Dendritic cell treated with granulocyte-macrophage colony-stimulating factor and Interleukin-4, amounts not matched to agents 40 ng/mL and 50 ng/mL, for 4 days (primary cell): ENCODE measurements around the gene DSCAML1.

Experiments
- H3K27ac Mint-ChIP-seq: one replicate; pipeline ENCODE4 v1.8.0; 2022; ENCODE audit warnings: mild to moderate bottlenecking, mixed read lengths
- H3K27me3 Mint-ChIP-seq: one replicate; pipeline ENCODE4 v1.8.0; 2022; ENCODE audit warnings: mild to moderate bottlenecking, mixed read lengths
- H3K36me3 Mint-ChIP-seq: one replicate; pipeline ENCODE4 v1.8.0; 2022; ENCODE audit warnings: low read depth, mixed read lengths
- H3K4me1 Mint-ChIP-seq: one replicate; pipeline ENCODE4 v1.8.0; 2022; ENCODE audit warnings: low read depth, mixed read lengths
- H3K4me3 Mint-ChIP-seq: one replicate; pipeline ENCODE4 v1.8.0; 2022; ENCODE audit warnings: mild to moderate bottlenecking, moderate library complexity, mixed read lengths
- H3K9me3 Mint-ChIP-seq: one replicate; pipeline ENCODE4 v1.8.0; 2022; ENCODE audit warnings: mixed read lengths
- intact Hi-C: fragments of 100-400 bp; cut with micrococcal nuclease; formaldehyde crosslinking; loops from one replicate; pipeline ENCODE4 v1.15.0; 2022

DSCAML1 gene

GRCh38 chr11:117527271-117527670 is 269.7 kb downstream of the DSCAML1 start:
- peaks cover 5% of the 10 kb centered on the region for H3K27me3 Mint-ChIP-seq
- H3K27ac Mint-ChIP-seq, result no peak overlapping the region
- peaks cover 7% of the 10 kb centered on the region for H3K4me1 Mint-ChIP-seq
- intact Hi-C loops, result no loop called here
- H3K36me3 Mint-ChIP-seq, result no peaks in the 10 kb centered on the region
- no peak overlapping the region for H3K4me3 Mint-ChIP-seq
- no peaks in the 10 kb centered on the region for H3K9me3 Mint-ChIP-seq

- Mint-ChIP-seq H3K36me3 (no peaks in the 10 kb centered on the region), H3K27me3 (peaks cover 5% of the 10 kb centered on the region), H3K4me1 (peaks cover 7% of the 10 kb centered on the region), H3K4me3 (no peak overlapping the region), H3K27ac (no peak overlapping the region), H3K9me3 (no peaks in the 10 kb centered on the region)
- intact Hi-C loops, result no loop called here
Measured at GRCh38 chr11:117525866-117526542, 271.0 kb downstream of the DSCAML1 start.

GRCh38 chr11:117524468-117525183 is 272.4 kb downstream of the DSCAML1 start:
- H3K27ac Mint-ChIP-seq, result no peak overlapping the region
- no peaks in the 10 kb centered on the region for H3K36me3 Mint-ChIP-seq
- no peak overlapping the region for H3K4me3 Mint-ChIP-seq
- H3K9me3 Mint-ChIP-seq, result no peaks in the 10 kb centered on the region
- intact Hi-C loops, result no loop called here
- H3K4me1 Mint-ChIP-seq, result peaks cover 2% of the 10 kb centered on the region
- no peaks in the 10 kb centered on the region for H3K27me3 Mint-ChIP-seq

- no peaks in the 10 kb centered on the region for H3K4me1 Mint-ChIP-seq
- no peaks in the 10 kb centered on the region for H3K9me3 Mint-ChIP-seq
- H3K36me3 Mint-ChIP-seq, result no peaks in the 10 kb centered on the region
- H3K4me3 Mint-ChIP-seq, result no peak overlapping the region
- no peak overlapping the region for H3K27ac Mint-ChIP-seq
- no peaks in the 10 kb centered on the region for H3K27me3 Mint-ChIP-seq
- intact Hi-C loops, result no loop called here
Measured at GRCh38 chr11:117523680-117524079, 273.3 kb downstream of the DSCAML1 start.

GRCh38 chr11:117521974-117522373 is 275.0 kb downstream of the DSCAML1 start:
- intact Hi-C loops, result no loop called here
- H3K9me3 Mint-ChIP-seq, result no peaks in the 10 kb centered on the region
- H3K27ac Mint-ChIP-seq, result no peak overlapping the region
- H3K4me3 Mint-ChIP-seq, result no peak overlapping the region
- H3K36me3 Mint-ChIP-seq, result no peaks in the 10 kb centered on the region
- H3K4me1 Mint-ChIP-seq, result no peaks in the 10 kb centered on the region
- no peaks in the 10 kb centered on the region for H3K27me3 Mint-ChIP-seq

- no peak overlapping the region for H3K4me3 Mint-ChIP-seq
- H3K4me1 Mint-ChIP-seq, result no peaks in the 10 kb centered on the region
- no peaks in the 10 kb centered on the region for H3K9me3 Mint-ChIP-seq
- no peaks in the 10 kb centered on the region for H3K27me3 Mint-ChIP-seq
- intact Hi-C loops, result no loop called here
- no peaks in the 10 kb centered on the region for H3K36me3 Mint-ChIP-seq
- no peak overlapping the region for H3K27ac Mint-ChIP-seq
Measured at GRCh38 chr11:117520966-117521365, 276.1 kb downstream of the DSCAML1 start.

GRCh38 chr11:117520201-117520600 is 276.8 kb downstream of the DSCAML1 start:
- no peak overlapping the region for H3K27ac Mint-ChIP-seq
- intact Hi-C loops, result no loop called here
- H3K4me3 Mint-ChIP-seq, result no peak overlapping the region
- H3K27me3 Mint-ChIP-seq, result no peaks in the 10 kb centered on the region
- H3K36me3 Mint-ChIP-seq, result no peaks in the 10 kb centered on the region
- no peaks in the 10 kb centered on the region for H3K4me1 Mint-ChIP-seq
- no peaks in the 10 kb centered on the region for H3K9me3 Mint-ChIP-seq

- H3K36me3 Mint-ChIP-seq, result no peaks in the 10 kb centered on the region
- no peaks in the 10 kb centered on the region for H3K4me1 Mint-ChIP-seq
- H3K27ac Mint-ChIP-seq, result no peak overlapping the region
- intact Hi-C loops, result no loop called here
- H3K4me3 Mint-ChIP-seq, result no peak overlapping the region
- no peaks in the 10 kb centered on the region for H3K27me3 Mint-ChIP-seq
- no peaks in the 10 kb centered on the region for H3K9me3 Mint-ChIP-seq
Measured at GRCh38 chr11:117519590-117519989, 277.4 kb downstream of the DSCAML1 start.

- Mint-ChIP-seq H3K36me3 (no peaks in the 10 kb centered on the region), H3K27ac (no peak overlapping the region), H3K4me1 (no peaks in the 10 kb centered on the region), H3K9me3 (no peaks in the 10 kb centered on the region), H3K4me3 (no peak overlapping the region), H3K27me3 (no peaks in the 10 kb centered on the region)
- intact Hi-C loops, result no loop called here
Measured at GRCh38 chr11:117519170-117519569, 277.8 kb downstream of the DSCAML1 start.

- Mint-ChIP-seq H3K4me3 (no peak overlapping the region), H3K9me3 (no peaks in the 10 kb centered on the region), H3K27me3 (peaks cover 3% of the 10 kb centered on the region), H3K27ac (no peak overlapping the region), H3K4me1 (no peaks in the 10 kb centered on the region), H3K36me3 (no peaks in the 10 kb centered on the region)
- intact Hi-C loops, result no loop called here
Measured at GRCh38 chr11:117518455-117518854, 278.6 kb downstream of the DSCAML1 start.

- no peaks in the 10 kb centered on the region for H3K9me3 Mint-ChIP-seq
- H3K4me1 Mint-ChIP-seq, result no peaks in the 10 kb centered on the region
- no peak overlapping the region for H3K27ac Mint-ChIP-seq
- H3K27me3 Mint-ChIP-seq, result peaks cover 3% of the 10 kb centered on the region
- H3K4me3 Mint-ChIP-seq, result no peak overlapping the region
- intact Hi-C loops, result no loop called here
- no peaks in the 10 kb centered on the region for H3K36me3 Mint-ChIP-seq
Measured at GRCh38 chr11:117517097-117517496, 279.9 kb downstream of the DSCAML1 start.

GRCh38 chr11:117515892-117516787 is 280.9 kb downstream of the DSCAML1 start:
- H3K27me3 Mint-ChIP-seq, result peaks cover 3% of the 10 kb centered on the region
- intact Hi-C loops, result no loop called here
- H3K36me3 Mint-ChIP-seq, result no peaks in the 10 kb centered on the region
- H3K4me1 Mint-ChIP-seq, result no peaks in the 10 kb centered on the region
- H3K9me3 Mint-ChIP-seq, result no peaks in the 10 kb centered on the region
- no peak overlapping the region for H3K4me3 Mint-ChIP-seq
- H3K27ac Mint-ChIP-seq, result no peak overlapping the region

GRCh38 chr11:117514256-117514655 is 282.8 kb downstream of the DSCAML1 start:
- no peak overlapping the region for H3K4me3 Mint-ChIP-seq
- no peaks in the 10 kb centered on the region for H3K36me3 Mint-ChIP-seq
- no peaks in the 10 kb centered on the region for H3K4me1 Mint-ChIP-seq
- no peak overlapping the region for H3K27ac Mint-ChIP-seq
- intact Hi-C loops, result no loop called here
- H3K9me3 Mint-ChIP-seq, result no peaks in the 10 kb centered on the region
- peaks cover 3% of the 10 kb centered on the region for H3K27me3 Mint-ChIP-seq

GRCh38 chr11:117513666-117514065 is 283.4 kb downstream of the DSCAML1 start:
- Mint-ChIP-seq H3K36me3 (no peaks in the 10 kb centered on the region), H3K9me3 (no peaks in the 10 kb centered on the region), H3K4me3 (no peak overlapping the region), H3K4me1 (no peaks in the 10 kb centered on the region), H3K27me3 (peaks cover 3% of the 10 kb centered on the region), H3K27ac (no peak overlapping the region)
- intact Hi-C loops, result no loop called here
